Thymus (tissue), 14 donors: ENCODE measurements around the gene MOXD1. TPM values are rescaled to one million over a fixed set of nuclear protein-coding genes. Genes with fewer than 3 reads are reported as not detected.
A peak's percentile ranks its signal among the peaks of the same experiment; 100 is the strongest.

Experiments used
- DNase-seq, 9 donors: peaks; one replicate each; pipeline ENCODE4 v3.0.0-alpha.2; 2013; ENCODE audit warnings: low spot score in 9 of 9, low read depth in 6 of 9, missing footprints in 1 of 9
- H3K27ac ChIP-seq, 2 donors: one replicate each; pipeline ENCODE4 v1.5.1; 2013; ENCODE audit warnings: control low read depth in 1 of 2, low read depth in 1 of 2, low read length in 1 of 2, mild to moderate bottlenecking in 1 of 2, moderate library complexity in 1 of 2
- H3K27me3 ChIP-seq, 2 donors: one replicate each; pipeline ENCODE4 v1.5.1; 2013; ENCODE audit warnings: low read length in 1 of 2; ENCODE audit not compliant: control insufficient read depth in 2 of 2, insufficient read depth in 1 of 2
- H3K36me3 ChIP-seq, 2 donors: one replicate each; pipeline ENCODE4 v1.5.1; 2013; ENCODE audit warnings: low read length in 1 of 2, mild to moderate bottlenecking in 1 of 2, moderate library complexity in 1 of 2; ENCODE audit not compliant: control insufficient read depth in 2 of 2, insufficient read depth in 2 of 2
- H3K4me1 ChIP-seq, 2 donors: one replicate each; pipeline ENCODE4 v1.5.1; 2013; ENCODE audit warnings: low read length in 2 of 2; ENCODE audit not compliant: control insufficient read depth in 2 of 2, insufficient read depth in 2 of 2
- H3K4me3 ChIP-seq, 2 donors: one replicate each; pipeline ENCODE4 v1.5.1; 2013; ENCODE audit warnings: low read length in 2 of 2, control low read depth in 1 of 2, mild to moderate bottlenecking in 1 of 2
- H3K9me3 ChIP-seq, 2 donors: one replicate each; pipeline ENCODE4 v1.5.1; 2013; ENCODE audit warnings: low read length in 1 of 2, mild to moderate bottlenecking in 1 of 2; ENCODE audit not compliant: control insufficient read depth in 2 of 2, insufficient read depth in 1 of 2
- WGBS: extraction: QIAGEN DNeasy Blood & Tissue Kit; methylation state at CpG from one replicate; pipeline ENCODE4 v1.1.7; 2013; 5-methylcytosine and 5-hydroxymethylcytosine counted together
- long read RNA-seq, 10 donors: transcript quantifications; one replicate each; lab custom pipeline, GENCODE V29; 2026
- polyA plus RNA-seq: library from polyadenylated mRNA; stranded (reverse); fragments of 200-250 nt; gene quantifications from one replicate; pipeline ENCODE4 v1.2.3, GENCODE V29; 2013
- total RNA-seq: library from RNA; stranded (reverse); fragments of 120-200 nt; gene quantifications from one replicate; pipeline ENCODE4 v1.2.4, GENCODE V29; 2013
- donor health status: healthy.

The MOXD1 gene
- total RNA-seq: 1.9 TPM
- 3.2 TPM for polyA plus RNA-seq
- long read RNA-seq, donor 1: 0 reads
- long read RNA-seq, donor 2: 0 reads
- long read RNA-seq, donor 3, partial matches to known transcripts: 0 of 1 reads
- long read RNA-seq, donor 3, other reads (novel, unspliced or antisense): 0 of 1 reads
- long read RNA-seq, donor 4, partial matches to known transcripts: 0 of 1 reads
- long read RNA-seq, donor 4, other reads (novel, unspliced or antisense): 0 of 1 reads
- long read RNA-seq, donor 5, transcript MOXD1-202 (12 exons, 3,059 nt): major isoform, 9 of 9 reads
- long read RNA-seq, donor 5, partial matches to known transcripts: 0 of 9 reads
- long read RNA-seq, donor 5, other reads (novel, unspliced or antisense): 0 of 9 reads
- long read RNA-seq, donor 6, partial matches to known transcripts: 0 of 1 reads
- long read RNA-seq, donor 6, other reads (novel, unspliced or antisense): 0 of 1 reads
- long read RNA-seq, donor 7: 0 reads
- long read RNA-seq, donor 8: 0 reads
- long read RNA-seq, donor 9, partial matches to known transcripts: 0 of 1 reads
- long read RNA-seq, donor 9, other reads (novel, unspliced or antisense): 0 of 1 reads
- long read RNA-seq, donor 10: 0 reads

DNA sequence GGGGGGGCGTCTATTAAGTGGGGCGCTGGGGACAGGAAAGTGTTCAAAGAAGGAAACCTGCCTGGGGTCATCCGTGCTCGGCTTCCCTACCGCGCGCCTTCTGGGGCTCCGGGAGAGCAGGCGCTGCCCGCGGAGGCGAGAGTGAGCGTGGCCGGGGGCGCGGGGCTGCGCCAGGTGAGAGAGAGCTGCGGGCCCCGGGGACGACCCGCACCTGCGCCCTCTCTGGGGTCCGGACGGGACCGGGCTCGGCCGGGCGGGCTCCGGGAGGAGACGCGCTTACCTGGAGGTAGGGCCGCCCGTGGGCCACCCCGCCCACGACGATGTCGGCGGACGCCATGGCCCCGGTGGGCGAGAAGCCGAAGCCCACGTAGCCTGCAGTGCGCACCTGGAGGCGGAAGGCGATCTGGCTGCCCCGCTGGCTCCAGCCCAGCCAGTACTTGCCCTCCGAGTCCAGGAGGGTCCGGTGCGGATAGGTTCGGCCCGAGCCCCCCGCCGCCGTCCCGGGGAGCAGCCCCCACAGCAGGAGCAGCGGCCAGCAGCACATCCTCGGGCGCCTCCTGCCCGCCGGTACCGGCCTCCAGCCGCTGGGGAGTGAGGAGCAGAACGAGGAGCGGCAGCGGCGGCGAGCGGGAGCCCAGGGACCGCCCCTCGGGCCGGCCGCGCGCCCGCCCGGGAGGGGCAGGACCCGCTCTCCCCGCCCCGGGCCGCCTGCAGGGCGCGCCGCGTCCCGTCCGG, at the start of gene MOXD1:
MOXD1 (minus strand) TSS at position 593 of the 735 bp plus-strand sequence; CDS start at position 544, 49 bp downstream.
- Histone ChIP-seq H3K9me3 (no peaks in the 10 kb centered on the region), H3K27me3 (peaks cover 34 to 58% of the 10 kb centered on the region in 2 donors), H3K4me3 (peak within 1 kb of the TSS; percentile 11 to 38), H3K36me3 (no peaks in the 10 kb centered on the region), H3K4me1 (peaks cover 0 to 3% of the 10 kb centered on the region in 2 donors), H3K27ac (no peak within 1 kb of the TSS)
- 1% methylated on average over 87 of the region's 87 CpGs for WGBS
- no peak for DNase-seq

DNA sequence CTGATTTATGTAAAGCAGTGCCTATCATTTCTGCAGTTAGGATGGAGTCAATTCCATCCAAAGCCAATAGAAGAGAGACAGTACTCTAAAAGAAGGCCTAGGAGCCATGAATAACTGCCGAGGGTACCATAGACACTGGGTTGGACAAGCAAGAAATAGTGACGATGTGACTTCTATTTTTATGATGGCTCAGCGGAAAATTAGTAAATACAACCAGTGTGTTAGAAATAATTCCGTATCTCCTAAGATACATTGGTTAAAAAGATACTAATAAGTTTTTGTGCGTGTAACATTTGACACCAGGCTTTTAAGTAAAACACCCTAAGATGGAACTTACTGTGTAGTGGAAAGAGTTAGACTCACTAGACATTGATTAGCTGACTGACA, 45.6 kb upstream of the MOXD1 start:
- Histone ChIP-seq H3K9me3 (no peaks in the 10 kb centered on the region), H3K4me1 (no peaks in the 10 kb centered on the region), H3K27me3 (no peaks in the 10 kb centered on the region), H3K4me3 (no peak overlapping the region), H3K36me3 (no peaks in the 10 kb centered on the region), H3K27ac (no peak overlapping the region)
- no peak for DNase-seq
- 98% methylated on average over 5 of the region's 5 CpGs for WGBS

- H3K36me3 ChIP-seq: no peaks in the 10 kb centered on the region
- H3K4me3 ChIP-seq: no peak overlapping the region
- no peak overlapping the region for H3K27ac ChIP-seq
- no peak for DNase-seq
- WGBS: 95% methylated on average over 4 of the region's 4 CpGs
- no peaks in the 10 kb centered on the region for H3K4me1 ChIP-seq
- no peaks in the 10 kb centered on the region for H3K27me3 ChIP-seq
- H3K9me3 ChIP-seq: no peaks in the 10 kb centered on the region
Observed at GRCh38 chr6:132446141-132446854, 45.0 kb upstream of the MOXD1 start.

DNA sequence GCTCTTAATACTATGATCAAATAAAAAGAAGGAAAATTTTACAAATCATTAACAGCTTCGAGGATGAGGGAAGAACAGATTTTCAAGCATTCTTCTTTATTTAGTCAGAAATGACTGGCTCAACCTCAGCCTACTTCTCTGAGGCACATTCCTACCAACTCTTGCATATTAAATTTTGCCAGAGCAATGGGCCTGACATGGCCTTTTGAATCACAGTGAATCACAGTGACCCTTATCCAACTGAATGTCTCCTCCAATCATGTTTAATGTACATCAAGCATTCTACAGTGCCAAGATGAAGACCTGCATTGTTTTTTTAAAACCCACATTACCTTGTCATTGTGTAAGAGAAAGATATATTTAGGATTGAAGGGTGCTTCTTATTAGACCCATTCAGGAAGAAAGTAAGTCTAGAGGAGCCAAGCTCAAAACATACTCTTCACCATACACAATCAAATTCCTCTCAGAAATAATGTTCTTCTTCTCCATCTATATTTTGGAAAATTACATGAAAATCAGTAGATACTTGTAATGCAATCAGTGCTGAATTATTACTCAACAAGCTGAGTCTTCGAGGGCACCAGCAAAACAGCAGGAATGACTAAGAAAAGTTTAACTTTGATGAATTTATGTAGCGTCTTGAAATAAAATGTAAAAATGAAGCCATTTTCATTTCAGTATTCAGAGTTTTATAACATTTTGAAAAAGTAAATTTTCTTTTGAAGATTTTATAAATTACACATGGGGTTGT, 44.1 kb upstream of the MOXD1 start:
- Histone ChIP-seq H3K27me3 (no peaks in the 10 kb centered on the region), H3K4me1 (no peaks in the 10 kb centered on the region), H3K36me3 (no peaks in the 10 kb centered on the region), H3K4me3 (no peak overlapping the region), H3K27ac (no peak overlapping the region), H3K9me3 (no peaks in the 10 kb centered on the region)
- 98% methylated on average over 3 of the region's 3 CpGs for WGBS
- DNase-seq: no peak

DNA sequence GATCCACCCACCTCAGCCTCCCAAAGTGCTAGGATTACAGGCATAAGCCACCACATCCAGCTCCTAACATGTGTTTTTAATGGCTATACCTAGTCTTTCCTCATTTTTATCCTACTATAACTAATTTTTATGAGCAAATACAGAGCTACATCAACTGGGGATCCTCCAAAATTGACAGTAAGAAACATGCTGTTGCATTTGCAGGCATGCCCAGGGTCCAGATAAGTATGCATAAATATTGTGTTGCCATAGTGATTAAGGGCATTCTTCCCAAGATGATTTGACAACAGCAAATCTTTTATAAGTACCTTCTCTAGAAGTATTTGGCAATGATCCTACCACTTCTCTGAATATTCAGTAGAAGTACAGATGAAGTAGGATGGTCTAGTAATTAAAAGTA, 41.9 kb upstream of the MOXD1 start:
- H3K4me3 ChIP-seq: no peak overlapping the region

DNA sequence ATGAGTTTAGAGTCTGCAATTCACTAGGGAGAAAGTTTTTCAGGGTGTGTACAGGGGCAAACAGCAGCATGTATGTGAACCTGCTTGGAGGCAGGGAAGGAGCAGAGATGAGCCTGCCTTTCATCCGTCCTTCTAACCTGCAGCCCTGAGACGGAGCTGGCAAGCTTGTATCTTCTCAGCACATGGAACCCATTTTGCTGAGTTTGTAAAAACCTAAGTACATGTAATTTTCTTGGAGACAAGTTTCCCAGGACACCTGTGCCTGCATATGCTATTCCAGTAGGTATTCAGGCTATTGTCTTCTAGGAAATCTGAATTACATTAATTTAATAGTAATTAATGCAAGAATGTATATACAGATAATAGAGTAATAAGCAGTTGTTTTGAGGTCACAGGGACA, 28.8 kb upstream of the MOXD1 start:
- DNase-seq: no peak
- Histone ChIP-seq H3K9me3 (no peaks in the 10 kb centered on the region), H3K27ac (no peak overlapping the region), H3K27me3 (no peaks in the 10 kb centered on the region), H3K4me3 (no peak overlapping the region), H3K4me1 (no peaks in the 10 kb centered on the region), H3K36me3 (no peaks in the 10 kb centered on the region)
- 98% methylated on average over 2 of the region's 2 CpGs for whole genome bisulfite sequencing

More for the DNA sequence above, 41.9 kb upstream of the MOXD1 start:
- Histone ChIP-seq H3K27me3 (no peaks in the 10 kb centered on the region), H3K36me3 (no peaks in the 10 kb centered on the region), H3K4me1 (no peaks in the 10 kb centered on the region), H3K27ac (no peak overlapping the region), H3K9me3 (no peaks in the 10 kb centered on the region)
- DNase-seq: no peak

GRCh38 chr6:132425176-132425575, 23.9 kb upstream of the MOXD1 start:
- H3K4me3 ChIP-seq: no peak overlapping the region
- DNase-seq: no peak
- H3K9me3 ChIP-seq: no peaks in the 10 kb centered on the region
- H3K27ac ChIP-seq: no peak overlapping the region
- no peaks in the 10 kb centered on the region for H3K27me3 ChIP-seq
- WGBS: 79% methylated on average over 5 of the region's 5 CpGs
- H3K4me1 ChIP-seq: no peaks in the 10 kb centered on the region
- no peaks in the 10 kb centered on the region for H3K36me3 ChIP-seq

DNA sequence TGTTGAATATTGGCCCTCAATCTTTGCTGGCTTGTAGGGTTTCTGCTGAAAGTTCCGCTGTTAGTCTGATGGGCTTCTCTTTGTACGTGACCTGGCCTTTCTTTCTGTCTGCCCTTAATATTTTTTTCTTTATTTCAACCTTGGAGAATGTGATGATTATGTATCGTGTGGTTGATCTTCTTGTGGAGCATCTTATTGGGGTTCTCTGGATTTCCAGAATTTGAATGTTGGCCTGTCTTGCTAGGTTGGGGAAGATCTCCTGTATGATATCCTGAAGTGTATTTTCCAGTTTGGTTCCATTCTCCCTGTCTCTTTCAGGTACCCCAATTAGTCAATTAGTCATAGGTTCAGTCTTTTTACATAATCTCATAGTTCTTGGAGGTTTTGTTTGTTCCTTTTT, 22.6 kb upstream of the MOXD1 start:
- Histone ChIP-seq H3K4me1 (no peaks in the 10 kb centered on the region), H3K4me3 (no peak overlapping the region), H3K36me3 (no peaks in the 10 kb centered on the region), H3K27me3 (no peaks in the 10 kb centered on the region), H3K9me3 (no peaks in the 10 kb centered on the region), H3K27ac (no peak overlapping the region)
- WGBS: 98% methylated on average over 3 of the region's 3 CpGs
- DNase-seq: no peak
